Measurements from ENCODE around the gene PHF20.
"Not testable (repeated sequence)": the region's sequence is repeated elsewhere in the genome, so short reads cannot be mapped to it uniquely, and the experiment has no call there.

Gene PHF20

GRCh38 chr20:35839904-35840303 lies 68.1 kb downstream of the PHF20 start:
- Histone ChIP-seq H3K4me3 (ENCODE audit: low read depth, low read length) (no peak overlapping the region), H3K36me3 (replicated peaks) (peaks cover 14% of the 10 kb centered on the region), H3K27me3 (replicated peaks) (no peaks in the 10 kb centered on the region), H3K27ac (no peak overlapping the region)
- in situ Hi-C loops (cut with HindIII; ENCODE audit: low pct_ligation_motif_present, low sequenced_read_pairs) = no loop called here
- no peak for TF ChIP-seq CTCF (IDR thresholded peaks at IDR 0.05; ENCODE audit: low read depth, low read length, missing control alignments)
- DNase-seq = no peak

- Histone ChIP-seq H3K4me3 (ENCODE audit: low read depth, low read length) (no peak overlapping the region), H3K27ac (no peak overlapping the region), H3K27me3 (replicated peaks) (no peaks in the 10 kb centered on the region), H3K36me3 (replicated peaks) (peaks cover 14% of the 10 kb centered on the region)
- TF ChIP-seq CTCF (IDR thresholded peaks at IDR 0.05; ENCODE audit: low read depth, low read length, missing control alignments) = no peak
- in situ Hi-C loops (cut with HindIII; ENCODE audit: low pct_ligation_motif_present, low sequenced_read_pairs) = no loop called here
- no peak for DNase-seq
These were observed 68.6 kb downstream of the PHF20 start for GRCh38 chr20:35840421-35840820.

- TF ChIP-seq CTCF (IDR thresholded peaks at IDR 0.05; ENCODE audit: low read depth, low read length, missing control alignments) = no peak
- H3K36me3 ChIP-seq (replicated peaks) = peaks cover 19% of the 10 kb centered on the region
- in situ Hi-C loops (cut with HindIII; ENCODE audit: low pct_ligation_motif_present, low sequenced_read_pairs) = no loop called here
- no peak overlapping the region for H3K4me3 ChIP-seq (ENCODE audit: low read depth, low read length)
- no peaks in the 10 kb centered on the region for H3K27me3 ChIP-seq (replicated peaks)
- DNase-seq = no peak
- H3K27ac ChIP-seq = no peak overlapping the region
These were observed 70.5 kb downstream of the PHF20 start for GRCh38 chr20:35842361-35842760.

- peaks cover 22% of the 10 kb centered on the region for H3K36me3 ChIP-seq (replicated peaks)
- H3K4me3 ChIP-seq (ENCODE audit: low read depth, low read length); in situ Hi-C loops (cut with HindIII; ENCODE audit: low pct_ligation_motif_present, low sequenced_read_pairs); DNase-seq; H3K27ac ChIP-seq; H3K27me3 ChIP-seq (replicated peaks): not testable (repeated sequence)
These were observed 72.1 kb downstream of the PHF20 start for GRCh38 chr20:35843894-35844293.

- Histone ChIP-seq H3K27ac (no peak overlapping the region), H3K36me3 (replicated peaks) (peaks cover 22% of the 10 kb centered on the region), H3K4me3 (ENCODE audit: low read depth, low read length) (no peak overlapping the region), H3K27me3 (replicated peaks) (no peaks in the 10 kb centered on the region)
- no peak for TF ChIP-seq CTCF (IDR thresholded peaks at IDR 0.05; ENCODE audit: low read depth, low read length, missing control alignments)
- peak; percentile 32 for DNase-seq
- in situ Hi-C loops (cut with HindIII; ENCODE audit: low pct_ligation_motif_present, low sequenced_read_pairs) = no loop called here
These were observed 73.7 kb downstream of the PHF20 start for GRCh38 chr20:35845561-35845960.

GRCh38 chr20:35849706-35850105 lies 77.9 kb downstream of the PHF20 start:
- H3K27ac ChIP-seq = no peak overlapping the region
- peaks cover 17% of the 10 kb centered on the region for H3K36me3 ChIP-seq (replicated peaks)
- no peaks in the 10 kb centered on the region for H3K27me3 ChIP-seq (replicated peaks)
- DNase-seq = no peak
- TF ChIP-seq CTCF (IDR thresholded peaks at IDR 0.05; ENCODE audit: low read depth, low read length, missing control alignments) = no peak
- in situ Hi-C loops (cut with HindIII; ENCODE audit: low pct_ligation_motif_present, low sequenced_read_pairs) = no loop called here
- no peak overlapping the region for H3K4me3 ChIP-seq (ENCODE audit: low read depth, low read length)

GRCh38 chr20:35851659-35852058 lies 79.8 kb downstream of the PHF20 start:
- DNase-seq; H3K4me3 ChIP-seq (ENCODE audit: low read depth, low read length); in situ Hi-C loops (cut with HindIII; ENCODE audit: low pct_ligation_motif_present, low sequenced_read_pairs); H3K27ac ChIP-seq; H3K27me3 ChIP-seq (replicated peaks): not testable (repeated sequence)
- peaks cover 17% of the 10 kb centered on the region for H3K36me3 ChIP-seq (replicated peaks)

All from brain microvascular endothelial cell (primary cell).